Neural cell (in vitro differentiated cells): ENCODE results near the gene TELO2. TPM values are rescaled to one million over a fixed set of nuclear protein-coding genes. Genes with fewer than 3 reads are reported as not detected.

ENCODE experiments used
- H2AFZ ChIP-seq: fragments of 200-600, 300-800 bp; sonication (generic), shearing (Covaris generic); 2 replicates; pipeline ENCODE4 v1.6.0; 2014; ENCODE audit warnings: low read depth, mild to moderate bottlenecking, antibody characterized with exemption, low read length, moderate library complexity
- H3F3A ChIP-seq: fragments of 200-600 bp; shearing (Covaris generic); 2 replicates; pipeline ENCODE4 v1.6.1; 2016; ENCODE audit warnings: mild to moderate bottlenecking, moderate library complexity, mixed read lengths, antibody characterized with exemption, low read length; ENCODE audit not compliant: insufficient read depth, poor library complexity, severe bottlenecking
- H3K27ac ChIP-seq: fragments of 200-600, 300-800 bp; sonication (generic), shearing (Covaris generic); 2 replicates; pipeline ENCODE4 v1.5.1; 2014; ENCODE audit warnings: mild to moderate bottlenecking, low read length, moderate library complexity
- H3K27me3 ChIP-seq: fragments of 300-800, 200-600 bp; sonication (generic), shearing (Covaris generic); 2 replicates; pipeline ENCODE4 v1.6.0; 2014; ENCODE audit warnings: mild to moderate bottlenecking, low read depth, low read length, moderate library complexity; ENCODE audit not compliant: insufficient read depth
- H3K36me3 ChIP-seq: fragments of 300-800, 200-600 bp; sonication (generic), shearing (Covaris generic); 2 replicates; pipeline ENCODE4 v1.5.1; 2014; ENCODE audit warnings: mild to moderate bottlenecking, antibody characterized with exemption, low read length, moderate library complexity; ENCODE audit not compliant: insufficient read depth
- H3K4me2 ChIP-seq: fragments of 300-800, 200-600 bp; sonication (generic), shearing (Covaris generic); 2 replicates; pipeline ENCODE4 v1.6.0; 2014; ENCODE audit warnings: mild to moderate bottlenecking, low read length
- H3K4me3 ChIP-seq: fragments of 300-800, 200-600 bp; sonication (generic), shearing (Covaris generic); 2 replicates; pipeline ENCODE4 v1.5.1; 2014; ENCODE audit warnings: mild to moderate bottlenecking, low read length, moderate library complexity
- H3K79me2 ChIP-seq: fragments of 200-600 bp; shearing (Covaris generic); replicated peaks from 2 replicates; pipeline ENCODE4 v1.6.0; 2014; ENCODE audit warnings: mild to moderate bottlenecking, low read length, moderate library complexity; ENCODE audit not compliant: insufficient read depth
- H3K9ac ChIP-seq: fragments of 300-800, 200-600 bp; sonication (generic), shearing (Covaris generic); 2 replicates; pipeline ENCODE4 v1.6.1; 2016; ENCODE audit warnings: mild to moderate bottlenecking, low read length, mixed read lengths
- H3K9me2 ChIP-seq: fragments of 200-600 bp; shearing (Covaris generic); 2 replicates; pipeline ENCODE4 v1.6.1; 2016; ENCODE audit warnings: mild to moderate bottlenecking, low read length, mixed read lengths; ENCODE audit not compliant: insufficient read depth
- H3K9me3 ChIP-seq: fragments of 200-600, 300-800 bp; sonication (generic), shearing (Covaris generic); 2 replicates; pipeline ENCODE4 v1.6.1; 2016; ENCODE audit warnings: mild to moderate bottlenecking, mixed run types, low read length, moderate library complexity, mixed read lengths
- H4K20me1 ChIP-seq: fragments of 200-600 bp; shearing (Covaris generic); 2 replicates; pipeline ENCODE4 v1.6.1; 2016; ENCODE audit warnings: mild to moderate bottlenecking, mixed run types; ENCODE audit not compliant: insufficient read depth
- CTCF ChIP-seq: fragments of 450-650 bp; IDR thresholded peaks from 2 replicates; pipeline ENCODE4 v1.5.1; 2014; ENCODE audit warnings: antibody characterized with exemption, mild to moderate bottlenecking, moderate library complexity; ENCODE audit not compliant: poor library complexity, severe bottlenecking
- EP300 ChIP-seq: fragments of 450-650 bp; conservative IDR thresholded peaks from 2 replicates; pipeline ENCODE4 v1.6.1; 2014; ENCODE audit warnings: antibody characterized with exemption, mild to moderate bottlenecking, moderate library complexity; ENCODE audit not compliant: poor library complexity, severe bottlenecking
- EZH2 ChIP-seq: fragments of 200-600, 300-800 bp; shearing (Covaris generic), sonication (generic); IDR thresholded peaks from 2 replicates; pipeline ENCODE4 v1.6.1; 2014; ENCODE audit warnings: antibody characterized with exemption, low read length, borderline replicate concordance, mild to moderate bottlenecking; ENCODE audit not compliant: insufficient read depth, poor library complexity, severe bottlenecking
- MXI1 ChIP-seq: fragments of 450-650 bp; conservative IDR thresholded peaks from 2 replicates; pipeline ENCODE4 v1.6.1; 2014; ENCODE audit warnings: antibody characterized with exemption, mild to moderate bottlenecking; ENCODE audit not compliant: poor library complexity, severe bottlenecking
- POLR2AphosphoS5 ChIP-seq: IDR thresholded peaks from 2 replicates; pipeline ENCODE4 v1.6.1; 2012
- RAD21 ChIP-seq: fragments of 450-650 bp; conservative IDR thresholded peaks from 2 replicates; pipeline ENCODE4 v1.6.1; 2014; ENCODE audit warnings: antibody characterized with exemption, mild to moderate bottlenecking, moderate library complexity
- REST ChIP-seq: IDR thresholded peaks from 2 replicates; pipeline ENCODE4 v1.6.1; 2012; ENCODE audit warnings: borderline replicate concordance
- SMC3 ChIP-seq: fragments of 450-650 bp; conservative IDR thresholded peaks from 2 replicates; pipeline ENCODE4 v1.6.1; 2014; ENCODE audit warnings: antibody characterized with exemption, mild to moderate bottlenecking, moderate library complexity; ENCODE audit not compliant: poor library complexity
- TAF1 ChIP-seq: IDR thresholded peaks from 2 replicates; pipeline ENCODE4 v1.6.1; 2012; ENCODE audit warnings: low read depth
- polyA plus RNA-seq: library from polyadenylated mRNA; depleted of rRNA; stranded (reverse); fragments of >200 nt; gene quantifications from 2 replicates; pipeline ENCODE4 v1.2.3, GENCODE V29; 2014

TELO2 gene
- polyA plus RNA-seq, 1 donor from 2014 or later = 50.4 TPM

- H3K27ac ChIP-seq = no peak overlapping the region
- no peak overlapping the region for H2AFZ ChIP-seq
- no peak overlapping the region for H3K4me3 ChIP-seq
- H3K9me3 ChIP-seq = no peaks in the 10 kb centered on the region
- H3K9me2 ChIP-seq = no peaks in the 10 kb centered on the region
- no peaks in the 10 kb centered on the region for H3K36me3 ChIP-seq
- H3F3A ChIP-seq = no peaks in the 10 kb centered on the region
- no peaks in the 10 kb centered on the region for H3K27me3 ChIP-seq
- H4K20me1 ChIP-seq = no peaks in the 10 kb centered on the region
- no peak overlapping the region for H3K4me2 ChIP-seq
- no peak overlapping the region for H3K9ac ChIP-seq
- TF ChIP-seq SMC3 (no peak), REST (no peak), POLR2AphosphoS5 (no peak), EP300 (no peak)
- H3K79me2 ChIP-seq = no peaks in the 10 kb centered on the region
Observed at GRCh38 chr16:1503110-1503955, 10.2 kb downstream of the TELO2 start.

- H3K79me2 ChIP-seq = no peaks in the 10 kb centered on the region
- H2AFZ ChIP-seq = no peak overlapping the region
- no peaks in the 10 kb centered on the region for H3K9me2 ChIP-seq
- no peak for TF ChIP-seq REST
- no peak for TF ChIP-seq RAD21
- no peak for TF ChIP-seq EZH2
- no peak for TF ChIP-seq TAF1
- no peak for TF ChIP-seq POLR2AphosphoS5
- TF ChIP-seq SMC3 = no peak
- no peak for TF ChIP-seq CTCF
- no peak for TF ChIP-seq EP300
- TF ChIP-seq MXI1 = no peak
- no peaks in the 10 kb centered on the region for H4K20me1 ChIP-seq
- H3K36me3 ChIP-seq = no peaks in the 10 kb centered on the region
- no peak overlapping the region for H3K4me2 ChIP-seq
- H3F3A ChIP-seq = no peaks in the 10 kb centered on the region
- H3K27ac ChIP-seq = no peak overlapping the region
- no peaks in the 10 kb centered on the region for H3K9me3 ChIP-seq
- no peak overlapping the region for H3K4me3 ChIP-seq
- H3K27me3 ChIP-seq = no peaks in the 10 kb centered on the region
- H3K9ac ChIP-seq = no peak overlapping the region
Observed at GRCh38 chr16:1505073-1505844, 12.1 kb downstream of the TELO2 start.
